ENCODE data around the gene DNAJC16.
"Not testable (repeated sequence)": the region's sequence is repeated elsewhere in the genome, so short reads cannot be mapped to it uniquely, and the experiment has no call there.

Gene DNAJC16

GRCh38 chr1:15584489-15585363, 58.1 kb downstream of the DNAJC16 start, which contains the start of gene AGMAT:
TSS of gene AGMAT (minus strand) at chr1:15585051. CDS start at chr1:15584967, 84 bp downstream.
- DNase-seq, result peak; percentile 86

DNA sequence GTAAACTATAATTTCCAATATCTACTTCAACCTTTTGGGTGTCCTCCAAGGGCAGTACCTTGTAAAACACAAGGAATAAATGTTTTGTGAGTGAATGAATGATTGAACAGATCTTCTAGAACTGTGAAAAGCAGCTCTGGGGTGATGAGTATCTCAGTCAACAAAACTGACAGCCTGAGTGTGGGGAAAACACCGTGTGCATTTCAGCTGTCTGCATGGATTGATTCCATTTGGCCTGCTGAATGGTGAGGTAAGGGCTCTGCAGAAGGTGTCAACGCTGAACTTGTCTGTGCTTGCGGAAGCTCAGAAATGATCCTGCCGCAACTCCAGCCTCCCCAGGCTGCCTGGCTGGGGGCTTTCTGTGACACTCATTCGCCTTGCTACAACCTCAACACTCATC, 65.6 kb downstream of the DNAJC16 start:
- no peak for DNase-seq

DNA sequence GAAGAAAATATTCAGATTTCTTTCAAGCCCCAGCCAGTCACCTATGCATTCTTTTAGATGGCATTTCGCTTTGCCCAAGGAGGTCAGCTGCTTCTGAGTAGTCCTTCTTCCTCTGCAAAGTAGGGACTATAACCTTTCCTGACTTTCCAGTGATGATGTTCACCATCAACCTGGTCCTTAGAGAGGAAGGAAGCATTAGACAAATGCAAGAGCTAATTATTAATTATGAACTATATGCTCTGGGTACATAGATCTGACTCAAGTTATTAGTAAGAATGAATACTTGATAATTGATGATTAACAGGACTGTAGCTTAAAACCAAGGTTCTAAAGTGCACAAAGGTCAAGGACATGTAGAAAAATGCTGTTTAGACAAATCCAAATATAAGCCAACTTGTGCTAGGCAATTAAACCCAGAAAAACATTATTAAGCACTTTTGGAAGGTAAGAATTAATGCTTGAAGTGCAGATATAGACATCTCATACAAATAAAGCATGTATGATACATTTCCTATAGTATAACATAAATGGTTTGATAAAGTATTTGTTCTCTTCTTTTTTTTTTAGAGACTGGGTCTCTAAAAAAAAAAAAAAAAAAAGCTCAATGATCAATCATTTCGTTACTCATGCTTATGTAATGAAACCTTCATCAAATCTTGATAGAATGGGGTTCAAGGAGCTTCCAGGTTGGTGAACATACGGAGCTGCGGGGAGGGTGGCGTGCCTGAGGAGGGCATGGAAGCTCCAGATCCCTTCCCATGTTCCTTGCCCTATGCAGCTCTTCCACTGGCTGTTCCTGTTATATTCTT, 69.4 kb downstream of the DNAJC16 start:
- no peak for DNase-seq

- no peak for DNase-seq
Measured at GRCh38 chr1:15598436-15598835, 71.8 kb downstream of the DNAJC16 start.

- peak; percentile 93 for DNase-seq
Measured at GRCh38 chr1:15603050-15603965, 76.7 kb downstream of the DNAJC16 start.

DNA sequence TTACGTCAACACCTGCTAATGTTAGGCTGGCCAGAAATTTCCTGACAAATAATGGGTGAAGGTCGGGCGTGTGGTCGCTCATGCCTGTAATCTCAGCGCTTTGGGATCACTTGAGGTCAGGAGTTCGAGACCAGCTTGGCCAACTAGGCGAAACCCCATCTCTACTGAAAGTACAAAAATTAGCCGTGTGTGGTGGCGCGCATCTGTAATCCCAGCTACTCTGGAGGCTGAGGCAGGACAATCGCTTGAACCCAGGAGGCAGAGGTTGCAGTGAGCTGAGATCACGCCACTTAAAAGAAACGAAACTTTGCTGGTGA, 77.3 kb downstream of the DNAJC16 start:
- DNase-seq, result not testable (repeated sequence)

DNA sequence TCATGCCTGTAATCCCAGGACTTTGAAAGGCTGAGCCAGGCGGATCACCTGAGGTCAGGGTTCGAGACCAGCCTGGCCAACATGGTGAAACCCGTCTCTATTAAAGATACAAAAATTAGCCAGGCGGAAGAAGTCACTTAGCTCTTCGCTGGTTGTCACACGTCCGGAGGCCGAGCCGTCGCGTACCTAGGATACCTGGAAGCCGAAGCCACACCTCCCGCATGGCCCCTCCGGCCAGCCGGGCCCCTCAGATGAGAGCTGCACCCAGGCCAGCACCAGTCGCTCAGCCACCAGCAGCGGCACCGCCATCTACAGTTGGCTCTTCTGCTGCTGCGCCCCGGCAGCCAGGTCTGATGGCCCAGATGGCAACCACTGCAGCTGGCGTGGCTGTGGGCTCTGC, 77.8 kb downstream of the DNAJC16 start:
- not testable (repeated sequence) for DNase-seq

- DNase-seq, result no peak
Measured at GRCh38 chr1:15605398-15606383, 79.0 kb downstream of the DNAJC16 start.

DNA sequence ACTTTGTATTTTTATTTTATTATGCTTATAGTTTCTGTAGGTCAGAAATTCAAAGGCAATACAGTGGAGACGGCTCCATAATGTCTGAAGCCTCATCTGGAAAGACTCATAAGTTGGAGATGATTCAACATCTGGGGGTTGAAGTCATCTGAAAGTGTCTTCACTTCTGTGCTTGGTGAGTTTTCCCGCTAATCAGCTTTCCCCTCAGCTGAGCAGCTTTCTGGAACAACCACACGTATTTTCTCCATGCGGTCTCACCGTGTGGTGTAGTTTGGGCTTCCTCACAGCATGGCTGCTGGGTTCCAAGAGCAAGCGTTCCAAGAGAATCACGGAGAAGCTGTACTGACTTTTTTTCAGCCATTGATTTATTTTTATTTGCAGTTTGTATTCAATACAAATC, 83.0 kb downstream of the DNAJC16 start:
- no peak for DNase-seq

GRCh38 chr1:15610167-15610566, 83.5 kb downstream of the DNAJC16 start:
- no peak for DNase-seq

GRCh38 chr1:15616373-15617172, 89.9 kb downstream of the DNAJC16 start:
- DNase-seq, result peak; percentile 57

DNA sequence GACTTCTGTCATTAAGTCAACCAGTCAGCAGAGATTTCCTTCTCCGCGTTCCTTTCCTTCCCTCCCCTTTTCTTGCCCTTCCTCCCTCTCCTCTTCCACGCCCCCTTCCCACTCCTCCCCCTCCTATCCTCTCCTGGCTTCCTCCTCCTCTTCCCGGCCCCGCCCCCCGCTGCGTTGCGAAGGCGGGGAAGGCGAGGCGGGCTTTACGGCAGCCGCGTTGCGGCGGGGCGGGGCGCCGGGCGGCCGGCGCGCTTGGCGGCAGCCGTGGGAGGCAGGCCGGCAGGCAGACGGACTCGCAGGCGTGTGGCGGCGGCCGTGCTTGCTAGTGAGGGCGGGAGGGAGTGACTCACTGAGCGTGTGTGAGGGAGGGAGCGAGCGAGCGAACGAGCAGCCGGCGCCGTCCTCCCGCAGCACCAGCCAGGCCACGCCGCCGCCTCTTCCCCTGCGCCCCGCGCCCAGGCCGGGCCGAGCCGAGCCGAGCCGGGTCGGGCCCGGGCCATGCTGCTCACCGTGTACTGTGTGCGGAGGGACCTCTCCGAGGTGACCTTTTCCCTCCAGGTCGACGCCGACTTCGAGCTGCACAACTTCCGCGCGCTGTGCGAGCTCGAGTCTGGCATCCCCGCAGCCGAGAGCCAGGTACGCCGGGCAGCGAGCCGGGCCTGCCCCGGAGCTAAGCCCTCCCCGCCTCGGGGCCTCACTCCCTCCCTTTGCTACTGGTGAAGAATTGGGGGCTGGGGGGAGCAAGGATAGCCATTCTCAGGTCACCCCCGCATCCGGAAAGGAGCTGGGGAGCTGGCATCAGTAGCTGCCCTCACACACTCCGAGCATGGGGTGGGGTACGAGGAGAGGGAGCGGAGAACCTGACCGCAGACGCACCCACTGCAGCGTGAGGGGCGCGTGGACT, 90.8 kb downstream of the DNAJC16 start, which contains the start of gene DDI2:
Gene DDI2, plus strand, starts transcription at position 286 of the 904 bp plus-strand sequence. Its CDS starts 213 bp downstream, at position 499.
- DNase-seq, result peak; percentile 95

- DNase-seq, result no peak
Measured at GRCh38 chr1:15618077-15618654, 91.5 kb downstream of the DNAJC16 start.

DNA sequence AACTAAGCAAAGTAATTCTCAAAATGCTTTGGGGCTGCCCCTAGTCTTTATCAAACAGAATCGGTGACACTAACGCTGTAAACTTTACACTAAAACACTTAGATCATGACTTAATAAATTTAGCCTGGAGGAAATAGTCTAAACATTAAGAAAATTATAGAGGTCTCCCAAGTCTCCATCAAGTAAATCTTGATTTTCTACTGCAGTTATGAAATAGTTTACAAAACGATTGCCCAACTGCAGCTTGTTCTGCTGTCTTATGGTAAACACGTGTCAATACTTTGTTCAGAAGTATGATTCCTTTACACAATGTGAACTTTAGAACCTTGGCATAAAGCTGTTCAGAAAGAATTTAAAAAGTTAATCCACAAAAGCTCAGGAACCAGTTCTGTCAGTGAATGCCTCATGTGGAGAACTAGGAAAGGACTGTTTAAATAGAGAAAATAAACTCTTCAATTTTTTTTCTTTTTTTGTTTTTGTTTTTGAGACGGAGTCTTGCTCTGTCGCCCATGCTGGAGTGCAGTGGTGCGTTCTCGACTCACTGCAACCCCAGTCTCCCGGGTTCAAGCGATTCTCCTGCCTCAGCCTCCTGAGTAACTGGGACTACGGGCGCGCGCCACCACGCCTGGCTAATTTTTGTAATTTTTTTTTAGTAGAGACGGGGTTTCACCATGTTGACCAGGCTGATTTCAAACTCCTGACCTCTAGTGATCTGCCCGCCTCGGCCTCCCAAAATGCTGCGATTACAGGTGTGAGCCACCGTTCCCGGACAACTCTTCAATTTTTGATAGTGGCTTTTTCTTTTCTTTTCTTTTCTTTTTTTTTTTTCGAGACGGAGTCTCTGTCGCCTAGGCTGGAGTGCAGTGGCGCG, 92.2 kb downstream of the DNAJC16 start:
- DNase-seq, result no peak

GRCh38 chr1:15620155-15620545, 93.5 kb downstream of the DNAJC16 start:
- no peak for DNase-seq

GRCh38 chr1:15620902-15621682, 94.4 kb downstream of the DNAJC16 start:
- DNase-seq, result no peak

DNA sequence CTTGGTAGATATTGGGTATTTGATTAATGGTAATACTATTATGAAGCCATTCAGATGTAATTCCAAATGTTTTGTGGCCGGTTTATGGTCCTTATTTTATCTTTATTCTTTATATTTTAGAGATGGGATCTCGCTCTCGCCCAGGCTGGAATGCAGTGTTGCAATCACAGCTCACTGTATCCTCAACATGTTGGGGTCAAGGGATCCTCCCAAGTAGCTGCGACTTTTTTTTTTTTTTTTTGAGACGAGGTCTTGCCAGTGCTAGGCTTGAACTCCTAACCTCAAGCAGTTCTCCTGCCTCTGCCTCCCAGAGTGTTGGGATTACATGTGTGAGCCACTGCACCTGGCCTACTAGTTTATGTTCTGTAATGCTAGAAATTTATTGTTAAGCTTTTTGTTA, 95.3 kb downstream of the DNAJC16 start:
- DNase-seq, result no peak
